IMR-90 (cell line): Measurements from ENCODE around the gene DNAJC11. TPM values are rescaled to one million over a fixed set of nuclear protein-coding genes. Genes with fewer than 3 reads are reported as not detected.

Experiments
- ATAC-seq: fragments of 200-7000 bp; cut with Tn5 transposase; 2 replicates; pipeline ENCODE4 v1.9.1; 2020; ENCODE audit warnings: low read depth, mild to moderate bottlenecking, moderate library complexity
- BruUV-seq: library from RNA; stranded (reverse); fragments of 400-500 nt; replicated peaks from 2 replicates; lab custom pipeline; 2021; lab: Mats Ljungman, UMichigan
- CTCF ChIA-PET: fragments of 300-600 bp; formaldehyde crosslinking; extraction: SDS; loops from one replicate; lab custom pipeline; 2021; ENCODE audit warnings: antibody characterized with exemption; lab: Yijun Ruan, JAX
- POLR2A ChIA-PET: fragments of 300-600 bp; sonication (Branson Sonifier 250); formaldehyde crosslinking; loops from one replicate; lab custom pipeline; 2022; ENCODE audit warnings: antibody characterized with exemption; ENCODE audit not compliant: unreplicated experiment; lab: Charles Lee
- DNase-seq: peaks from one replicate; pipeline ENCODE4 v3.0.0; 2013
- H2AFZ ChIP-seq: replicated peaks from 2 replicates; pipeline ENCODE3; 2013; ENCODE audit warnings: low read length, mild to moderate bottlenecking; ENCODE audit not compliant: poor library complexity
- H2AK5ac ChIP-seq: 2 replicates; pipeline ENCODE4 v1.6.1; 2013; ENCODE audit warnings: low read depth, low read length, inconsistent platforms
- H2AK9ac ChIP-seq: replicated peaks from 2 replicates; pipeline ENCODE3; 2013; ENCODE audit warnings: mild to moderate bottlenecking, low read depth, low read length, moderate library complexity; ENCODE audit not compliant: poor library complexity
- H2BK120ac ChIP-seq: 2 replicates; pipeline ENCODE4 v1.6.1; 2013; ENCODE audit warnings: low read depth, low read length, inconsistent platforms
- H2BK15ac ChIP-seq: 3 replicates; pipeline ENCODE4 v1.6.1; 2013; ENCODE audit warnings: low read depth, low read length, inconsistent platforms
- H2BK20ac ChIP-seq: 2 replicates; pipeline ENCODE4 v1.6.1; 2013; ENCODE audit warnings: low read depth, mild to moderate bottlenecking, inconsistent platforms, low read length, moderate library complexity
- H2BK5ac ChIP-seq: 2 replicates; pipeline ENCODE4 v1.6.1; 2013; ENCODE audit warnings: mild to moderate bottlenecking, low read depth, low read length, inconsistent platforms; ENCODE audit not compliant: poor library complexity, severe bottlenecking
- H3K14ac ChIP-seq: replicated peaks from 2 replicates; pipeline ENCODE4 v1.6.1; 2013; ENCODE audit warnings: low read depth, low read length, inconsistent platforms
- H3K18ac ChIP-seq: 2 replicates; pipeline ENCODE4 v1.6.1; 2013; ENCODE audit warnings: low read depth, low read length, control low read depth
- H3K23ac ChIP-seq: 2 replicates; pipeline ENCODE4 v1.6.1; 2013; ENCODE audit warnings: low read depth, low read length, inconsistent platforms
- H3K27ac ChIP-seq: 2 replicates; pipeline ENCODE4 v1.5.1; 2013; ENCODE audit warnings: mild to moderate bottlenecking, control low read depth, low read length; ENCODE audit not compliant: insufficient read depth
- H3K27me3 ChIP-seq: 2 replicates; pipeline ENCODE4 v1.6.1; 2013; ENCODE audit warnings: low read length; ENCODE audit not compliant: control insufficient read depth, insufficient read depth
- H3K36me3 ChIP-seq: 2 replicates; pipeline ENCODE4 v1.6.1; 2013; ENCODE audit warnings: low read length, mixed read lengths; ENCODE audit not compliant: control insufficient read depth, insufficient read depth
- H3K4ac ChIP-seq: 2 replicates; pipeline ENCODE4 v1.6.1; 2013; ENCODE audit warnings: low read depth, low read length, inconsistent platforms
- H3K4me1 ChIP-seq: 2 replicates; pipeline ENCODE4 v1.6.1; 2013; ENCODE audit warnings: low read length, mixed read lengths; ENCODE audit not compliant: control insufficient read depth, insufficient read depth
- H3K4me2 ChIP-seq: 2 replicates; pipeline ENCODE4 v1.6.1; 2013; ENCODE audit warnings: low read depth, mild to moderate bottlenecking, control low read depth, low read length, moderate library complexity
- H3K4me3 ChIP-seq: 2 replicates; pipeline ENCODE4 v1.5.1; 2013; ENCODE audit warnings: low read depth, mild to moderate bottlenecking, control low read depth, low read length, moderate library complexity; ENCODE audit not compliant: insufficient read depth
- H3K56ac ChIP-seq: 2 replicates; pipeline ENCODE4 v1.6.1; 2013; ENCODE audit warnings: low read length, inconsistent platforms; ENCODE audit not compliant: insufficient read depth; ENCODE audit errors: extremely low read depth
- H3K79me1 ChIP-seq, 2 experiments: 2 replicates each; pipeline ENCODE4 v1.6.1; 2013; ENCODE audit warnings: low read length in 2 of 2, inconsistent platforms in 1 of 2, low read depth in 1 of 2
- H3K9ac ChIP-seq: 2 replicates; pipeline ENCODE4 v1.6.1; 2013; ENCODE audit warnings: low read depth, low read length, control low read depth
- H3K9me1 ChIP-seq: 2 replicates; pipeline ENCODE4 v1.6.1; 2013; ENCODE audit warnings: low read length, inconsistent platforms; ENCODE audit not compliant: insufficient read depth
- H3K9me3 ChIP-seq: 2 replicates; pipeline ENCODE4 v1.6.1; 2013; ENCODE audit warnings: low read length; ENCODE audit not compliant: control insufficient read depth, insufficient read depth
- H4K20me1 ChIP-seq: 2 replicates; pipeline ENCODE4 v1.6.1; 2013; ENCODE audit warnings: low read length, inconsistent platforms; ENCODE audit not compliant: insufficient read depth
- H4K5ac ChIP-seq: 2 replicates; pipeline ENCODE4 v1.6.1; 2013; ENCODE audit warnings: mild to moderate bottlenecking, low read depth, low read length, control low read depth
- H4K8ac ChIP-seq, 2 experiments: 2 replicates each; pipeline ENCODE4 v1.6.1; 2013; ENCODE audit warnings: low read depth in 2 of 2, low read length in 2 of 2, control low read depth in 1 of 2, inconsistent platforms in 1 of 2
- H4K91ac ChIP-seq: 2 replicates; pipeline ENCODE4 v1.6.1; 2013; ENCODE audit warnings: low read depth, low read length, inconsistent platforms; ENCODE audit not compliant: insufficient read depth
- BHLHE40 ChIP-seq: fragments of 150-350 bp; IDR thresholded peaks from 2 replicates; pipeline ENCODE4 v1.6.1; 2016; ENCODE audit warnings: mild to moderate bottlenecking, low read depth, low read length
- CEBPB ChIP-seq: IDR thresholded peaks from 2 replicates; pipeline ENCODE4 v1.6.1; 2012; ENCODE audit warnings: low read depth, low read length, improper control_type of control experiment
- CHD1 ChIP-seq: IDR thresholded peaks from 2 replicates; pipeline ENCODE4 v1.6.1; 2012; ENCODE audit warnings: low read depth, low read length, improper control_type of control experiment
- FOS ChIP-seq: fragments of 150-350 bp; IDR thresholded peaks from 2 replicates; pipeline ENCODE4 v1.6.1; 2016; ENCODE audit warnings: low read depth, low read length
- MAFK ChIP-seq: IDR thresholded peaks from 2 replicates; pipeline ENCODE4 v1.6.1; 2012; ENCODE audit warnings: low read depth, low read length, improper control_type of control experiment
- MXI1 ChIP-seq: IDR thresholded peaks from 2 replicates; pipeline ENCODE4 v1.6.1; 2012; ENCODE audit warnings: low read depth, mild to moderate bottlenecking, low read length, moderate library complexity, borderline replicate concordance
- NFE2L2 ChIP-seq: fragments of 150-350 bp; IDR thresholded peaks from 2 replicates; pipeline ENCODE4 v1.6.1; 2016; ENCODE audit warnings: low read depth, mild to moderate bottlenecking, low read length
- POLR2A ChIP-seq: IDR thresholded peaks from 2 replicates; pipeline ENCODE4 v1.6.1; 2012; ENCODE audit warnings: mild to moderate bottlenecking, low read depth, low read length
- RCOR1 ChIP-seq: IDR thresholded peaks from 2 replicates; pipeline ENCODE4 v1.6.1; 2012; ENCODE audit warnings: mild to moderate bottlenecking, low read length, improper control_type of control experiment; ENCODE audit not compliant: insufficient replicate concordance
- RFX5 ChIP-seq: IDR thresholded peaks from 2 replicates; pipeline ENCODE4 v1.8.0; 2012; ENCODE audit warnings: low read depth, mild to moderate bottlenecking, low read length, moderate library complexity
- SMC3 ChIP-seq: fragments of 150-350 bp; IDR thresholded peaks from 2 replicates; pipeline ENCODE4 v1.6.1; 2016; ENCODE audit warnings: low read depth, mild to moderate bottlenecking, antibody characterized with exemption, low read length, moderate library complexity
- WGBS, 2 experiments: methylation state at CpG; one replicate each; pipeline versions ENCODE4 v1.1.5 to v1.1.7; 2013; ENCODE audit warnings: missing lambda C conversion rate in 2 of 2; ENCODE audit not compliant: insufficient read length in 1 of 2; ENCODE audit errors: extremely low coverage in 2 of 2; 5-methylcytosine and 5-hydroxymethylcytosine counted together
- dilution Hi-C: fragments of 300-500 bp; cut with HindIII; formaldehyde crosslinking; loops from one replicate; pipeline ENCODE4 v1.14.3; 2018; ENCODE audit warnings: low sequenced_read_pairs; ENCODE audit not compliant: unreplicated experiment
- in situ Hi-C: fragments of 300-500 bp; cut with MboI; formaldehyde crosslinking; loops from 3 replicates; pipeline ENCODE4 v1.14.3; 2019; ENCODE audit warnings: low sequenced_read_pairs, inconsistent platforms, mixed read lengths
- intact Hi-C: fragments of 100-400 bp; cut with micrococcal nuclease; formaldehyde crosslinking; loops from 2 replicates; pipeline ENCODE4 v1.10.0; 2022
- polyA plus RNA-seq, 3 experiments: library from polyadenylated mRNA; depleted of rRNA; stranded (reverse); fragments of >200 nt; gene quantifications; 2 replicates each; pipeline ENCODE4 v1.2.3, GENCODE V29; 2012; ENCODE audit warnings: low replicate concordance in 1 of 3
- total RNA-seq: library from RNA; depleted of rRNA; stranded (reverse); fragments of >200 nt; gene quantifications from 2 replicates; pipeline ENCODE4 v1.2.3, GENCODE V29; 2012
- TF ChIP-seq, protein P1 (sequence below): fragments of 150-350 bp; IDR thresholded peaks from 2 replicates; pipeline ENCODE4 v1.6.1; 2016; ENCODE audit warnings: low read depth, mild to moderate bottlenecking, low read length, moderate library complexity, borderline replicate concordance
- TF ChIP-seq, protein P2 (sequence below): conservative IDR thresholded peaks from 2 replicates; pipeline ENCODE4 v1.5.1; 2012; ENCODE audit warnings: mild to moderate bottlenecking, low read depth, low read length, improper control_type of control experiment

Gene DNAJC11
- total and polyA plus RNA-seq, 2 of the 4 experiments (the other 2 are of a cell fraction): 38.7 to 48.5 TPM

DNA sequence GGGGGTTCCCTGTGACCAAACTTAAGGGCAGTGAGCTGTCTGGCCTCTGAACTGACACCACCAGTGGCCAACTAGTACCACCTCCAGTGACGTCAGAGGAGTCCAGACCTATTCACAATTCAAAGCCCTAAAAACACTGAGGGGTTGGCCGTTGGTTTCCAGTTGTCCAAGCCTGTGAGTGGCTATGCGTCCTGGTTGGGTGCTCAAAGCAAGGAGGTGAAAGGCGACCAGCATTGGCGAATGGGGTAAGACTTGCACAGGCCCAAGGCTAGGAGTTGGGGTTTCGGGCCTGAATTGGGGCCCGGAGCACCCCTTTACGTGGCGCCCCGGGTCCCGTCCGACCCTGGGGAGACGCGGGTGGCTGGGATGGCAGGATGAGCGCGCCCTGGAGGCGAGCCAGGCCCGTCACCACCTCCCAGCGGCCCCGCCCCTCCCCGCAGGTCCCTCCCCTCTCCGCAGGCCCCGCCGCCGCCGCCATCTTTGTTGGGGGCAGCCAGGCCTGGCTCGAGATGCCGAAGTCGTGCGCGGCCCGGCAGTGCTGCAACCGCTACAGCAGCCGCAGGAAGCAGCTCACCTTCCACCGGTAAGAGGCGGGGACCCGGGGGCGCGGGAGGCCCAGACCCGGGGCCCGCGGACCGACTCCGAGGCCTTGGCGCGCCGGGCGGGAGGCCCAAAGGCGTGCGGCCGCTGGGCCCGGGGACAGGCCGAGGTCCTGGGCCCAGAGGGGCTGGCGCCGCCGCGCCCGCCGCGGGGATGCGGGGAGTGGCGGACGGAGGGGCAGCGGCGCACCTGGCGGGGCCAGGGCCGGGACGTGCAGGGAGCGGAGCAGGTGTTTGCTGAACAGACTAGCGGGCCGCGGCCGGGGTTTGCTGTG is 76.7 kb downstream of the DNAJC11 start, which contains the start of gene THAP3 (continued):
- TF ChIP-seq RFX5: no peak

DNA sequence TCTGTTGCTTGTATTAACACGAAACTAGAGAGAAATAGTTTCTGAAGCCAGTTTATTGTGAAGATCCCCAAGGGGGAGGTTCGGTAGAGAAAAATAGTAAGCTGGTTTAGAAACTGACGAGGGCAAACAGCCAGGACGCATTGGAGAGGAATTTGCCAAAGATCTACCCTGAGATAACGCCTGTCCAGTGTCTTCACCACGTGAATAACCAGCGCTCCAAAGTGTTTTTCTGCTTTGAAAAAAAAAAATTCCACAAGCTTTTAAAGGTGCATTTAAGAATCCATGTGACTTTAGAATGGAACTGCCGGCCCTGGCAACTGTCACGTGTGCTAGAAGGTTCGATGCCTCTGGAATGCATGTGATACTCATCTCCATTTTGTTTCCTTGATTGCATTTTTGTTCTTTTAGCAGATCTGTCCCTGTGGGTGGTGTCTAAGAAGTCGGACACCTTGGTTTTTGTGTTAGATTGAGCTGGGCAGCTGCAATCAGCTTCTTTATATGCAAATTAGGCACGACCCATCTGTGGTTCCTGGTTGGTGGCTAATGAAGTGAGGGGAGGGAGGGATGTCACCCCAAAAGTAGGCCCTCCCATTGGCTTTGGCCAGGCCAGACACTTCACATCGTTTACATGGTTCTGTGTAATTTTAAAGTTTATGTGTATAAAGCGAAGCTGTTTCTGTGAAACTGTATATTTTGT is 78.2 kb downstream of the DNAJC11 start:
- Histone ChIP-seq H3K27me3 (no peaks in the 10 kb centered on the region), H3K18ac (no peak overlapping the region), H3K36me3 (peaks cover 53% of the 10 kb centered on the region), H3K4ac (no peak overlapping the region), H4K5ac (no peak overlapping the region), H3K9ac (no peak overlapping the region), H3K14ac (no peak overlapping the region), H2AK5ac (no peak overlapping the region), H4K20me1 (peaks cover 56% of the 10 kb centered on the region), H2AK9ac (no peak overlapping the region), H2BK120ac (no peak overlapping the region), H3K4me1 (peaks cover 6% of the 10 kb centered on the region), H2AFZ (no peak overlapping the region), H3K56ac (no peak overlapping the region), H2BK20ac (no peak overlapping the region), H4K8ac (no peak overlapping the region), H3K9me1 (peaks cover 4% of the 10 kb centered on the region), H2BK15ac (no peak overlapping the region), H3K79me1 (peaks cover 38 to 85% of the 10 kb centered on the region in 2 experiments), H3K4me2 (no peak overlapping the region), H3K27ac (no peak overlapping the region), H4K91ac (no peak overlapping the region), H3K9me3 (no peaks in the 10 kb centered on the region), H3K23ac (no peak overlapping the region), H3K4me3 (no peak overlapping the region), H2BK5ac (no peak overlapping the region)
- intact Hi-C loops: no loop called here
- no TSS peak for BruUV-seq
- CTCF ChIA-PET: no interaction called here
- POLR2A ChIA-PET: no interaction called here
- ATAC-seq (no peak), DNase-seq (no peak)
- dilution Hi-C loops: no loop called here
- 82% methylated on average over 6 of the region's 14 CpGs; no CpG with 5 or more reads in 1 of the 2 experiments for WGBS, 2 experiments
- in situ Hi-C loops: no loop called here
- TF ChIP-seq, protein P1, sequence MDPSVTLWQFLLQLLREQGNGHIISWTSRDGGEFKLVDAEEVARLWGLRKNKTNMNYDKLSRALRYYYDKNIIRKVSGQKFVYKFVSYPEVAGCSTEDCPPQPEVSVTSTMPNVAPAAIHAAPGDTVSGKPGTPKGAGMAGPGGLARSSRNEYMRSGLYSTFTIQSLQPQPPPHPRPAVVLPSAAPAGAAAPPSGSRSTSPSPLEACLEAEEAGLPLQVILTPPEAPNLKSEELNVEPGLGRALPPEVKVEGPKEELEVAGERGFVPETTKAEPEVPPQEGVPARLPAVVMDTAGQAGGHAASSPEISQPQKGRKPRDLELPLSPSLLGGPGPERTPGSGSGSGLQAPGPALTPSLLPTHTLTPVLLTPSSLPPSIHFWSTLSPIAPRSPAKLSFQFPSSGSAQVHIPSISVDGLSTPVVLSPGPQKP: no peak
- TF ChIP-seq MXI1: no peak
- no peak for TF ChIP-seq CEBPB
- no peak for TF ChIP-seq MAFK
- TF ChIP-seq RFX5: no peak
- no peak for TF ChIP-seq NFE2L2
- no peak for TF ChIP-seq CHD1
- no peak for TF ChIP-seq RCOR1
- no peak for TF ChIP-seq SMC3
- TF ChIP-seq POLR2A: no peak
- TF ChIP-seq, protein P2, sequence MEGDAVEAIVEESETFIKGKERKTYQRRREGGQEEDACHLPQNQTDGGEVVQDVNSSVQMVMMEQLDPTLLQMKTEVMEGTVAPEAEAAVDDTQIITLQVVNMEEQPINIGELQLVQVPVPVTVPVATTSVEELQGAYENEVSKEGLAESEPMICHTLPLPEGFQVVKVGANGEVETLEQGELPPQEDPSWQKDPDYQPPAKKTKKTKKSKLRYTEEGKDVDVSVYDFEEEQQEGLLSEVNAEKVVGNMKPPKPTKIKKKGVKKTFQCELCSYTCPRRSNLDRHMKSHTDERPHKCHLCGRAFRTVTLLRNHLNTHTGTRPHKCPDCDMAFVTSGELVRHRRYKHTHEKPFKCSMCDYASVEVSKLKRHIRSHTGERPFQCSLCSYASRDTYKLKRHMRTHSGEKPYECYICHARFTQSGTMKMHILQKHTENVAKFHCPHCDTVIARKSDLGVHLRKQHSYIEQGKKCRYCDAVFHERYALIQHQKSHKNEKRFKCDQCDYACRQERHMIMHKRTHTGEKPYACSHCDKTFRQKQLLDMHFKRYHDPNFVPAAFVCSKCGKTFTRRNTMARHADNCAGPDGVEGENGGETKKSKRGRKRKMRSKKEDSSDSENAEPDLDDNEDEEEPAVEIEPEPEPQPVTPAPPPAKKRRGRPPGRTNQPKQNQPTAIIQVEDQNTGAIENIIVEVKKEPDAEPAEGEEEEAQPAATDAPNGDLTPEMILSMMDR: no peak
- no peak for TF ChIP-seq BHLHE40
- TF ChIP-seq FOS: no peak
